PC-3 (cell line): ENCODE results near the gene TSEN54. TPM values are rescaled to one million over a fixed set of nuclear protein-coding genes. Genes with fewer than 3 reads are reported as not detected.

Source experiments
- ATAC-seq: fragments of 200-7000 bp; cut with Tn5 transposase; 2 replicates; pipeline ENCODE4 v1.9.1; 2020; ENCODE audit warnings: mild to moderate bottlenecking, moderate library complexity
- BruUV-seq: library from RNA; stranded (reverse); fragments of 400-500 nt; replicated peaks from 2 replicates; lab custom pipeline; 2021; lab: Mats Ljungman, UMichigan
- CTCF ChIA-PET: fragments of 300-600 bp; sonication (Branson Sonifier 250); formaldehyde crosslinking; loops from one replicate; lab custom pipeline; 2022; ENCODE audit warnings: antibody characterized with exemption; lab: Charles Lee
- POLR2A ChIA-PET: fragments of 300-600 bp; sonication (Branson Sonifier 250); formaldehyde crosslinking; loops from one replicate; lab custom pipeline; 2022; ENCODE audit warnings: antibody characterized with exemption; ENCODE audit not compliant: unreplicated experiment; lab: Charles Lee
- DNase-seq: peaks from one replicate; pipeline ENCODE4 v3.0.0-alpha.2; 2015
- H2AFZ ChIP-seq: fragments of 300-600 bp; sonication (generic); 2 replicates; pipeline ENCODE4 v1.6.0; 2016; ENCODE audit warnings: antibody characterized with exemption, low read length
- H3F3A ChIP-seq: fragments of 300-600 bp; sonication (generic); one replicate; pipeline ENCODE4 v1.6.0; 2017; ENCODE audit warnings: antibody characterized with exemption, low read length, control low read depth, mild to moderate bottlenecking; ENCODE audit not compliant: unreplicated experiment
- H3K27ac ChIP-seq: fragments of 300-600 bp; sonication (generic); 2 replicates; pipeline ENCODE4 v1.5.1; 2016; ENCODE audit warnings: mild to moderate bottlenecking, low read length
- H3K27me3 ChIP-seq: fragments of 300-600 bp; sonication (generic); 2 replicates; pipeline ENCODE4 v1.6.1; 2016; ENCODE audit warnings: low read length, mixed read lengths
- H3K36me3 ChIP-seq: fragments of 300-600 bp; sonication (generic); 2 replicates; pipeline ENCODE4 v1.6.1; 2016; ENCODE audit warnings: low read depth, mixed run types, low read length, mixed read lengths
- H3K4me1 ChIP-seq: fragments of 300-600 bp; sonication (generic); 2 replicates; pipeline ENCODE4 v1.5.1; 2016; ENCODE audit warnings: low read length; ENCODE audit not compliant: insufficient read depth
- H3K4me2 ChIP-seq: fragments of 300-600 bp; sonication (generic); 2 replicates; pipeline ENCODE4 v1.6.0; 2016; ENCODE audit warnings: low read length
- H3K4me3 ChIP-seq: fragments of 300-600 bp; sonication (generic); 2 replicates; pipeline ENCODE4 v1.5.1; 2016; ENCODE audit warnings: mild to moderate bottlenecking, low read length, mixed read lengths
- H3K79me2 ChIP-seq: fragments of 300-600 bp; sonication (generic); 2 replicates; pipeline ENCODE4 v1.6.1; 2017; ENCODE audit warnings: low read length, mixed read lengths
- H3K9ac ChIP-seq: fragments of 300-600 bp; sonication (generic); 2 replicates; pipeline ENCODE4 v1.6.0; 2016; ENCODE audit warnings: mild to moderate bottlenecking, low read length
- H3K9me2 ChIP-seq: fragments of 300-600 bp; sonication (generic); replicated peaks from 2 replicates; pipeline ENCODE4 v1.6.1; 2016; ENCODE audit warnings: mixed run types, low read length, mixed read lengths
- H3K9me3 ChIP-seq: fragments of 300-600 bp; sonication (generic); 2 replicates; pipeline ENCODE4 v1.6.1; 2016; ENCODE audit warnings: low read length, mixed read lengths
- H4K20me1 ChIP-seq: fragments of 300-600 bp; sonication (generic); 2 replicates; pipeline ENCODE4 v1.6.1; 2016; ENCODE audit warnings: low read length, mixed read lengths
- CTCF ChIP-seq: fragments of 300-600 bp; sonication (generic); conservative IDR thresholded peaks from 2 replicates; pipeline ENCODE4 v1.5.1; 2017; ENCODE audit warnings: antibody characterized with exemption, low read depth, mild to moderate bottlenecking, low read length
- EZH2 ChIP-seq: fragments of 300-600 bp; sonication (generic); IDR thresholded peaks from one replicate; pipeline ENCODE4 v1.6.1; 2017; ENCODE audit warnings: antibody characterized with exemption, mild to moderate bottlenecking, low read length; ENCODE audit not compliant: unreplicated experiment
- EZH2phosphoT487 ChIP-seq: fragments of 300-600 bp; sonication (generic); IDR thresholded peaks from 2 replicates; pipeline ENCODE4 v1.6.1; 2018; ENCODE audit warnings: mild to moderate bottlenecking, antibody characterized with exemption, low read length, borderline replicate concordance
- intact Hi-C: fragments of 100-400 bp; cut with micrococcal nuclease; formaldehyde crosslinking; loops from 2 replicates; pipeline ENCODE4 v1.9.0; 2023
- total RNA-seq: library from RNA; depleted of rRNA; stranded (reverse); fragments of >200 nt; gene quantifications from 2 replicates; pipeline ENCODE4 v1.2.3, GENCODE V29; 2014

Gene TSEN54
- total RNA-seq, 1 experiment from 2014 or later: 61.6 TPM

DNA sequence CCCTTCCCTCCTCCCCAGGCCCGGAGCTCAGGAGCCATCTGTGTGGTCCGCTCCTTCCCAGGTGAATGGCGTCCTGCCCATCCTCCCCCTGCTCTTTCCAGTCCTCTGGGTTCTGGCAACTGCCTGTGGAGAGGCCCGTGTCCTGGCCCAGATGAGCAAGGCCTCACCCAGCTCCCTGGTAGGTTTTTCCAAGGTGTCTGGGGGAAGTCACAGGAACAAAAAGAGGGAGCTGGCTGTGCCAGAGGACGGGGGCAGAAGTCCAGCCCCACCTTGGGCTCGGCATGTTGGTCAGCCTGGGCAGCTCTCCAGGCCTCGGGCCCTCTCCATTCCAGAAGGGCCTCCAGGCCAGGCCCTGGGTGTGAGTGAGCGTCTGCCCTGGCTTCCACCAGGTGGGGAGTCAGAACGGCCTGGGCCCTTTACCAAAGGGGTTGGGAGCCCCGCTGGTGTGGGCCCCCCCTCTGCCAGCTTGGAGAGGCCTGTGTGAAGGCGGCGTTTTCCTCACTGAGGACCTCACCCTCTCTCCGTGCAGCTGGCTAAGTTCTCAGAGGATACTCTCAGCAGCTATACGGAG, 26.1 kb upstream of the TSEN54 start:
- CTCF ChIA-PET: interaction anchor here (0.6 kb wide), 1 partner anchor 9 kb away, joined by 5 read pairs; no protein-coding TSS in a partner anchor
- Histone ChIP-seq H3K27me3 (no peaks in the 10 kb centered on the region), H3K4me1 (no peaks in the 10 kb centered on the region), H3K9ac (no peak overlapping the region), H3K27ac (no peak overlapping the region), H3K9me2 (no peaks in the 10 kb centered on the region), H3K4me2 (no peak overlapping the region), H3F3A (no peaks in the 10 kb centered on the region), H3K4me3 (no peak overlapping the region), H2AFZ (no peak overlapping the region), H3K9me3 (no peaks in the 10 kb centered on the region), H3K36me3 (peaks cover 12% of the 10 kb centered on the region), H3K79me2 (no peaks in the 10 kb centered on the region), H4K20me1 (no peaks in the 10 kb centered on the region)
- DNase-seq: no peak
- intact Hi-C loops: no loop called here
- POLR2A ChIA-PET: no interaction called here
- TF ChIP-seq CTCF: no peak
- no peak for TF ChIP-seq EZH2phosphoT487
- TF ChIP-seq EZH2: no peak
- ATAC-seq: no peak; the same call in 1 of the 2 replicates
- no TSS peak for BruUV-seq

- no TSS peak for BruUV-seq
- no peaks in the 10 kb centered on the region for H3F3A ChIP-seq
- H3K79me2 ChIP-seq: no peaks in the 10 kb centered on the region
- no peaks in the 10 kb centered on the region for H4K20me1 ChIP-seq
- intact Hi-C loops: no loop called here
- H3K9ac ChIP-seq: no peak overlapping the region
- H3K27me3 ChIP-seq: no peaks in the 10 kb centered on the region
- no peaks in the 10 kb centered on the region for H3K4me1 ChIP-seq
- peaks cover 12% of the 10 kb centered on the region for H3K36me3 ChIP-seq
- TF ChIP-seq EZH2 (no peak), EZH2phosphoT487 (no peak), CTCF (no peak)
- no peaks in the 10 kb centered on the region for H3K9me3 ChIP-seq
- H3K4me2 ChIP-seq: no peak overlapping the region
- ChIA-PET POLR2A (no interaction called here), CTCF (no interaction called here)
- no peak overlapping the region for H3K27ac ChIP-seq
- no peak overlapping the region for H2AFZ ChIP-seq
- H3K4me3 ChIP-seq: no peak overlapping the region
- no peak for ATAC-seq
- no peak for DNase-seq
- H3K9me2 ChIP-seq: no peaks in the 10 kb centered on the region
Measured at GRCh38 chr17:75490953-75491649, 25.2 kb upstream of the TSEN54 start.

GRCh38 chr17:75491680-75492079, 24.6 kb upstream of the TSEN54 start:
- ATAC-seq: no peak

More at GRCh38 chr17:75491680-75492079, 24.6 kb upstream of the TSEN54 start:
- H4K20me1 ChIP-seq: no peaks in the 10 kb centered on the region
- no peak for DNase-seq
- H3K27ac ChIP-seq: no peak overlapping the region
- POLR2A ChIA-PET: interaction anchor here (0.5 kb wide), 1 partner anchor 26 kb away, joined by 3 read pairs; no protein-coding TSS in a partner anchor
- no peak overlapping the region for H3K4me3 ChIP-seq
- H3K36me3 ChIP-seq: peaks cover 12% of the 10 kb centered on the region
- H3F3A ChIP-seq: no peaks in the 10 kb centered on the region
- BruUV-seq: no TSS peak
- H3K79me2 ChIP-seq: no peaks in the 10 kb centered on the region
- H3K4me1 ChIP-seq: no peaks in the 10 kb centered on the region
- CTCF ChIA-PET: no interaction called here
- no peak for TF ChIP-seq EZH2phosphoT487
- TF ChIP-seq CTCF: no peak
- no peak for TF ChIP-seq EZH2
- no peaks in the 10 kb centered on the region for H3K27me3 ChIP-seq
- no peak overlapping the region for H3K9ac ChIP-seq
- no peaks in the 10 kb centered on the region for H3K9me2 ChIP-seq
- no peaks in the 10 kb centered on the region for H3K9me3 ChIP-seq
- H3K4me2 ChIP-seq: no peak overlapping the region
- H2AFZ ChIP-seq: no peak overlapping the region
- intact Hi-C loops: no loop called here
